Peyer's patch (tissue), 4 donors: ENCODE measurements around the gene PDPK1. TPM values are rescaled to one million over a fixed set of nuclear protein-coding genes. Genes with fewer than 3 reads are reported as not detected.

Experiments
- DNase-seq, 3 donors: peaks; one replicate each; pipeline ENCODE4 v3.0.0-alpha.2; 2017 to 2019
- H3K27ac ChIP-seq, 4 donors: fragments of 200-600 bp; sonication (generic); one replicate each; pipeline ENCODE4 v1.5.1; 2016 to 2019
- H3K27me3 ChIP-seq, 2 donors: fragments of 200-600 bp; sonication (generic); one replicate each; pipeline ENCODE4 v1.5.1; 2019
- H3K36me3 ChIP-seq, 3 donors: fragments of 200-600 bp; sonication (generic); one replicate each; pipeline ENCODE4 v1.5.1; 2016 to 2019
- H3K4me1 ChIP-seq, 4 donors: fragments of 200-600 bp; sonication (generic); one replicate each; pipeline ENCODE4 v1.5.1; 2016 to 2019
- H3K4me3 ChIP-seq, 4 donors: fragments of 200-600 bp; sonication (generic); 1 replicate in 3 of 4; 2 replicates in 1 of 4; pipeline ENCODE4 v1.5.1; 2016 to 2019; ENCODE audit warnings: mild to moderate bottlenecking in 1 of 4
- H3K9me3 ChIP-seq, 4 donors: fragments of 200-600 bp; sonication (generic); one replicate each; pipeline ENCODE4 v1.5.1; 2016 to 2019; ENCODE audit warnings: mild to moderate bottlenecking in 1 of 4
- POLR2A ChIP-seq, 2 donors: fragments of 450-650 bp; IDR thresholded peaks; one replicate each; pipeline ENCODE4 v1.5.1; 2017; ENCODE audit warnings: antibody characterized with exemption in 2 of 2, mild to moderate bottlenecking in 2 of 2, moderate library complexity in 2 of 2
- total RNA-seq, 4 donors: library from RNA; depleted of rRNA; stranded (reverse); fragments of >200 nt; gene quantifications; one replicate each; pipeline ENCODE4 v1.1.0, GENCODE V29; 2016
- TF ChIP-seq, protein P1 (sequence below), 6 experiments: fragments of 450-650 bp in 4 of 6; fragments of 200-600 bp in 2 of 6; sonication (generic) in 1 of 6; IDR thresholded peaks; one replicate each; pipeline ENCODE4 v1.5.1; 2017 to 2019; ENCODE audit warnings: antibody characterized with exemption in 6 of 6, mild to moderate bottlenecking in 3 of 6, moderate library complexity in 1 of 6

Gene PDPK1
- total RNA-seq, 4 donors from 2014 or later: 38.8 to 128 (median 85.1) TPM

- DNase-seq: peak in 2 of 3 donors; percentile 60 to 66
Measured at GRCh38 chr16:2514333-2515179, 23.3 kb upstream of the PDPK1 start.

DNA sequence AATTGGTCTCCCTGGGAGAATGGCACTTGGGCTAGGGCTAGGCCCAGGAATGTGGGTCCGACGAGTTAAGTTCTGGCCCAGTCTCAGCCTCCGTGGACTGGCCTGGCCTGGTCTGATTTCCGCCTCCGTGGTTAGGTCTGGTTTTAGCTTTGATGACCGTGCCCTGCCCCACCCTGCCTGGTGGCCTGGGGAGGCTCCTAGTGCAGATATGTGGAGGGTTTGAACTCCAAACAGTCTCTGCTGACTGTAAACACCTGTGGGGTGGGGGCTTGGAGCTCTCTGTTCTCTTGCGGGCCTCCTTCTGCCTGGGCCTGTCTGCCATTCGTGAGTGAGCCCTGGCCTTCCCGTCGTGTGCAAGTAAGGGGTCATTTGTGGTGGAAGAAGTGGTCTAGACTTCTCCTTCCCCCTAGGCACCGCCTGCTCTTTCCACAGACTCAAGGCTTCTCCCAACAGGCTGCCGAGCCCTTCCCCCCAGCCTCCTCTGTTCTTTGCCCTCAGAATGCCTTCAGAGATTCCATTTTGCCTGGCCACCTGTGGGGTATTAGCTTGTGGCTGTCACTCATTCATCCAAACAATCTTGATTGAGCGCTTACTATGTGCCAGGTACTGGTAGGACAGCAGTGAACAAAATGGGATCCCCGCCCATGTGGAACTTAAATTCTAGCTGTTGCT lies 22.5 kb upstream of the PDPK1 start:
- peaks cover 0 to 12% (median 0%) of the 10 kb centered on the region in 3 donors for H3K36me3 ChIP-seq
- H3K27ac ChIP-seq: peak overlapping the region; percentile 96 to 100 (median 99)
- peaks cover 0 to 72% (median 42%) of the 10 kb centered on the region in 4 donors for H3K4me1 ChIP-seq
- TF ChIP-seq, protein P1, sequence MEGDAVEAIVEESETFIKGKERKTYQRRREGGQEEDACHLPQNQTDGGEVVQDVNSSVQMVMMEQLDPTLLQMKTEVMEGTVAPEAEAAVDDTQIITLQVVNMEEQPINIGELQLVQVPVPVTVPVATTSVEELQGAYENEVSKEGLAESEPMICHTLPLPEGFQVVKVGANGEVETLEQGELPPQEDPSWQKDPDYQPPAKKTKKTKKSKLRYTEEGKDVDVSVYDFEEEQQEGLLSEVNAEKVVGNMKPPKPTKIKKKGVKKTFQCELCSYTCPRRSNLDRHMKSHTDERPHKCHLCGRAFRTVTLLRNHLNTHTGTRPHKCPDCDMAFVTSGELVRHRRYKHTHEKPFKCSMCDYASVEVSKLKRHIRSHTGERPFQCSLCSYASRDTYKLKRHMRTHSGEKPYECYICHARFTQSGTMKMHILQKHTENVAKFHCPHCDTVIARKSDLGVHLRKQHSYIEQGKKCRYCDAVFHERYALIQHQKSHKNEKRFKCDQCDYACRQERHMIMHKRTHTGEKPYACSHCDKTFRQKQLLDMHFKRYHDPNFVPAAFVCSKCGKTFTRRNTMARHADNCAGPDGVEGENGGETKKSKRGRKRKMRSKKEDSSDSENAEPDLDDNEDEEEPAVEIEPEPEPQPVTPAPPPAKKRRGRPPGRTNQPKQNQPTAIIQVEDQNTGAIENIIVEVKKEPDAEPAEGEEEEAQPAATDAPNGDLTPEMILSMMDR (IDR thresholded peaks at IDR 0.05): no peak
- no peak for TF ChIP-seq POLR2A (IDR thresholded peaks at IDR 0.05)
- H3K27me3 ChIP-seq: no peaks in the 10 kb centered on the region
- no peak for DNase-seq
- peak overlapping the region; percentile 77 to 100 (median 92) for H3K4me3 ChIP-seq
- no peaks in the 10 kb centered on the region for H3K9me3 ChIP-seq

More at GRCh38 chr16:2514333-2515179, 23.3 kb upstream of the PDPK1 start:
- Histone ChIP-seq H3K4me1 (peaks cover 0 to 68% (median 42%) of the 10 kb centered on the region in 4 donors), H3K4me3 (peak overlapping the region; percentile 77 to 100 (median 92)), H3K27ac (peak overlapping the region; percentile 96 to 100 (median 99)), H3K27me3 (no peaks in the 10 kb centered on the region), H3K9me3 (no peaks in the 10 kb centered on the region), H3K36me3 (peaks cover 0 to 10% (median 0%) of the 10 kb centered on the region in 3 donors)
- TF ChIP-seq, protein P1 (IDR thresholded peaks at IDR 0.05): no peak
- TF ChIP-seq POLR2A (IDR thresholded peaks at IDR 0.05): no peak

DNA sequence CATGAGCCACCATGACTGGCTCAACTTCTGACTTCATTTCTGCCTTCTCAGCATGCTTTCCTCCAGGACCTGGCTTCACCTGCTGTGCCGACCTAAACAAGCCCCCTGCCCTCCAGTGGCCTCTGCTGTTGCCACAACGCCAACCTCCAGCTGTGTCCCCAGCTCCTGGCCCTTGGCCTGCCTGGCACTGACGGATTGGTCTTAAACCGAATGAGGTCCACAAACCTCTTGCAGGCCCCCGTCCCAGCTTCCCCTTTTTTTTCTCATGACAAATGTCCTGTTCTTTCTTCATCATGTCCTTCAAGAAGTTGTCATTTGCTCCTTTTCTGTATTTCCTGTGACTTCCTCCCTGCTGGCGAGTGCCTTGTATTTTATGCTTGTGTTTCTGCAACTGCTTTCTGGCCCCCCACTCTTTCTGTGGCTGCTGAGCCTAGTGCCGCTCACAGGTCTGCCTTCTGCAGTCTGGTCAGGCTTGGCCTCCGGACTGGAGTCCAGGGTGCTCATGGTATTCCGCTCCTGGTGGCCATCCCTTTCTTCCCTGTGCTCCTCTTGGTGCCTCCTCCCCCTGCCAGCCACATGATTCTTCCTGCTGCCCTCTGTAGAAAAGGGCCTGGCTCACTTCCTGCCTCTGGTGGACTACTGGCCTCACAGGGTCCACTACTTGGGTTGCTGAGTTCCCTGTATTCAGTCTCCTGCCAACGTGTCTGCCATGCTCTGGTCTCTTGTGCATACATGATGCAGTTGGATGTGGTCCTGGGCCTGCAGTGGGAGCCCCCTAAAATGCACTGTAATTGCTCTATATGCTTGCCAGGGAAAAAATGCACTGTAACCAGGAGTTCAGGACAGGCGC lies 21.2 kb upstream of the PDPK1 start:
- Histone ChIP-seq H3K27me3 (no peaks in the 10 kb centered on the region), H3K4me1 (peaks cover 0 to 77% (median 48%) of the 10 kb centered on the region in 4 donors), H3K4me3 (peak overlapping the region in 3 of 4 donors; percentile 13 to 33 (median 15)), H3K9me3 (no peaks in the 10 kb centered on the region), H3K36me3 (peaks cover 0 to 12% (median 0%) of the 10 kb centered on the region in 3 donors), H3K27ac (peak overlapping the region; percentile 88 to 100 (median 99))
- TF ChIP-seq POLR2A (IDR thresholded peaks at IDR 0.05): no peak
- TF ChIP-seq, protein P1 (IDR thresholded peaks at IDR 0.05): no peak
- no peak for DNase-seq

DNA sequence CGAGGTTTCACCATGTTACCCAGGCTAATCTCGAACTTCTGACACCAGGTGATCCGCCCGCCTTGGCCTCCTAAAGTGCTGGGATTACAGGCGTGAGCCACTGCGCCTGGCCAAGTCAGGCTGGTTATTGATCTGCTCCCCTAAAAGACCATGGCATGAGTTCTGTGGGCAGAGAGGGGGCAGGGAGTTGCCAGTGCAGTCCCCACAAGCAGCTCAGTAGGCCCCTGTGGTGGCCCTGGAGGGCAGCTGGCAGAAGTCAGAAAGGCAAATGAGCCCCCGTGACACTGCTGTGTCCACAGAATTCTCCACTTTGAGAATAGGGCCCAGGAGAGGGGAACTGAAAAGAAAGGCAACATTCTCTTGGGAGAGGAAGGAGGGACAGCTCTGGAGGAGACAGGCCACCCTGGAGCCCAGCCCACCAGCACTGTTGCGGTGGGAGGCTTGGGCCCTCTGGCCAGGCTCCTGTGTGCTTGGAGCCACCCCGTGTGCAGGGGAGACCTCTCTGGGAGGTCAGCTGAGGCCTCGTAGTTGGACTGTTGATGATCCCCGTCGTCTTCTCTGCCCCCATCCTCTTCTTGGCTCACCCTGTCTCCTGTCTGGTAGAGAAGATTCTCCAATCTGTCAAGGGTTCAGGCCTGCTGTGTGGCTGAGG lies 19.7 kb upstream of the PDPK1 start:
- Histone ChIP-seq H3K27me3 (no peaks in the 10 kb centered on the region), H3K27ac (peak overlapping the region in 3 of 4 donors; percentile 49 to 88 (median 85)), H3K4me1 (peaks cover 0 to 64% (median 44%) of the 10 kb centered on the region in 4 donors), H3K9me3 (no peaks in the 10 kb centered on the region), H3K4me3 (no peak overlapping the region), H3K36me3 (peaks cover 0 to 17% (median 0%) of the 10 kb centered on the region in 3 donors)
- no peak for DNase-seq
- TF ChIP-seq, protein P1 (IDR thresholded peaks at IDR 0.05): no peak
- no peak for TF ChIP-seq POLR2A (IDR thresholded peaks at IDR 0.05)
